Measurements from ENCODE around the gene ITGB8.

The ITGB8 gene

DNA sequence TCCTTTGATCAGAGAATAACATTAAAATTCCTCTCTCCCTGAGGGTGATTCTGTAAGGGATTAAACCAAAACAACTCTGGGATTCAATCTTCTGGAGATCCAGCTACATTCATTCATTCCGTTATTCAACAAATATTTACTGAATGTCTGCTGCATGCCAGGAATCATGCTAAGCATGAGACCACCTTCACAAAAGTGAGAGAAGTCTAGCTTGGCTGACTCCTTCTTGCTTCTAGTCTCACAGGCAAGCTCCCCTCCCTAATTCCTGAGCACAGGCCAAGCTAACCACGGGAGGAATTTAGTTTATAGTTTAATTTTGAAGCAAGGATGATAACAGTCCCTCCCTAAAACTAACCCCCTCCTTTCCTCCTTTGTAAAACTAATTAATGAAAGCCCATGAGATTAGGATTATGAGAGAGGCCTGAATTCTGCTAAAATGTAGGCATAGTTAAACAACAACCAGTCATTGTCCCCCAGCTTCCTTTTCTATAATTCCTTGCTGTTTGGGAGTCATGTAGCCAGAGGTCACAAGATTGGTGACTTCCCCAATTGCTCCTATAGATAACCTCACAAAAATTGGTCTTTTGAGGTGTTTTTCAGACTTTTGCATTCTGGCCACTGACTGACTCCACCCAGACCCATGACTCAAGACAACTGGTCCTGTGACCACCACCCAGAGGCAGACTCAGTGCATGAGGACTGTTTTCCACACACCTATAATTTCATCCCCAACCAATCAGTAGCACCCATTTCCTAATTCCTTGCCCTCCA, 113.5 kb downstream of the ITGB8 start:
- TF ChIP-seq ZNF274 (IDR thresholded peaks at IDR 0.05; ENCODE audit: low read depth, low read length) = no peak
- TF ChIP-seq YY1 (IDR thresholded peaks at IDR 0.05; ENCODE audit: insufficient read depth, insufficient read length) = no peak
- no peak for TF ChIP-seq SUZ12 (IDR thresholded peaks at IDR 0.05; ENCODE audit: extremely low read depth, insufficient read depth, insufficient read length)
- Histone ChIP-seq H3K4me3 (ENCODE audit: insufficient read length, low read depth) (no peak overlapping the region), H3K36me3 (ENCODE audit: insufficient read depth, insufficient read length, low read length) (no peaks in the 10 kb centered on the region), H3K9ac (ENCODE audit: insufficient read length, low read depth) (no peak overlapping the region), H3K9me3 (ENCODE audit: insufficient read depth, low read length) (peaks cover 20% of the 10 kb centered on the region; the same call in 1 of the 2 replicates), H3K4me1 (ENCODE audit: insufficient read depth, insufficient read length) (no peaks in the 10 kb centered on the region), H3K27me3 (ENCODE audit: insufficient read depth, insufficient read length) (no peaks in the 10 kb centered on the region)
- no peak for DNase-seq (ENCODE audit: low read depth, low spot score)

DNA sequence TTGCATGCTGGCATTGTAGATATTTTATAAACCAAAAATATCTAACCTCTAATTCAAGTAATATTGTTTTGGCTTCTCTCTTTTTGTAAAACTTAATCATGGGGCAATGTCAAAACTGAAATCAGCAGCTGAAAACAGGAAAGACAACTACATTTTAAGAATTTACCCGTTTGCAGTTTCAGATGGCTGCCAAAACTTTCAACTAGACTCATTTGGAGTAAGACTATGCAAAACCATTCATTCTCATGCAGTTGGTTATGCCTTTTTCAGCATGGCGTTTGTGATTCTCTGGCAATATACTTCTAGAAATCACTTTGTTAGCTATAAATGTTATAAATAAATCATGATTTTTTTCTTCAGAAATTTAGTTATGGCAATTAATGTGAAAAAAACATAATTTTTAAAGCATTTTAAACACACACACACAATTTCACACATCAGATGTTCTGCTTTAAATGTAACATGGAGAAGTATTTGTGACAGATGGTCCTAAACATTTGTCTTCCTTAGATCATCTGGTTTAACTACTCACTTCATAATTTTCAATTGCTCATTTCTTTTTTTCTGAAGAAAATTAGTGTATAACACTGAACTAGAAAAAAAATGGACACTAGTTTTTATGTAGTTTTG, 116.4 kb downstream of the ITGB8 start:
- TF ChIP-seq YY1 (IDR thresholded peaks at IDR 0.05; ENCODE audit: insufficient read depth, insufficient read length) = no peak
- no peak for TF ChIP-seq SUZ12 (IDR thresholded peaks at IDR 0.05; ENCODE audit: extremely low read depth, insufficient read depth, insufficient read length)
- no peak for TF ChIP-seq ZNF274 (IDR thresholded peaks at IDR 0.05; ENCODE audit: low read depth, low read length)
- no peak overlapping the region for H3K4me3 ChIP-seq (ENCODE audit: insufficient read length, low read depth)

DNA sequence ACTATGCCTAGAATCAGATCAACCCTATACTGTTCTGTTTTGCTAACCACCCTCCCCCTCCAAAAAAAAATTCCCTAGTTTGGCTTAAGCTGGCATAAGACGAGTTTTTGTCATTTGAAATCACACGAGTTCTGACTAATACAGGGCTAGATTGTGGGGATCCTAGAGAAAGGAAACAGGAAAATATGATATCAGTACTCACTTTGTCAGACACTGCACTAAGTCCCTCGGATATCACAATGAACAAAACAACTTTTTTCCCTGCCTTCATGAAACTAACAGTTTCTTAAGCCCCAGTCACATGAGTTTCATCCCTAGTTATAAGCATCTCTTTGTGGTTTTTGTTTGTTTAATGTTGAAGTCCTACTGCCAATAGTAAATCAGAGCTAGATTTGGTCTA, 118.5 kb downstream of the ITGB8 start:
- peaks cover 12% of the 10 kb centered on the region; the same call in 1 of the 2 replicates for H3K9me3 ChIP-seq (ENCODE audit: insufficient read depth, low read length)
- H3K27me3 ChIP-seq (ENCODE audit: insufficient read depth, insufficient read length) = no peaks in the 10 kb centered on the region
- TF ChIP-seq SUZ12 (IDR thresholded peaks at IDR 0.05; ENCODE audit: extremely low read depth, insufficient read depth, insufficient read length) (no peak), ZNF274 (IDR thresholded peaks at IDR 0.05; ENCODE audit: low read depth, low read length) (no peak), YY1 (IDR thresholded peaks at IDR 0.05; ENCODE audit: insufficient read depth, insufficient read length) (no peak)
- no peak overlapping the region for H3K4me3 ChIP-seq (ENCODE audit: insufficient read length, low read depth)
- no peaks in the 10 kb centered on the region for H3K36me3 ChIP-seq (ENCODE audit: insufficient read depth, insufficient read length, low read length)
- no peak overlapping the region for H3K9ac ChIP-seq (ENCODE audit: insufficient read length, low read depth)
- no peaks in the 10 kb centered on the region for H3K4me1 ChIP-seq (ENCODE audit: insufficient read depth, insufficient read length)
- DNase-seq (ENCODE audit: low read depth, low spot score) = no peak

More for the DNA sequence above, 116.4 kb downstream of the ITGB8 start:
- peaks cover 12% of the 10 kb centered on the region; the same call in 1 of the 2 replicates for H3K9me3 ChIP-seq (ENCODE audit: insufficient read depth, low read length)
- no peak for DNase-seq (ENCODE audit: low read depth, low spot score)
- H3K27me3 ChIP-seq (ENCODE audit: insufficient read depth, insufficient read length) = no peaks in the 10 kb centered on the region
- no peaks in the 10 kb centered on the region for H3K4me1 ChIP-seq (ENCODE audit: insufficient read depth, insufficient read length)
- no peaks in the 10 kb centered on the region for H3K36me3 ChIP-seq (ENCODE audit: insufficient read depth, insufficient read length, low read length)
- H3K9ac ChIP-seq (ENCODE audit: insufficient read length, low read depth) = no peak overlapping the region

DNA sequence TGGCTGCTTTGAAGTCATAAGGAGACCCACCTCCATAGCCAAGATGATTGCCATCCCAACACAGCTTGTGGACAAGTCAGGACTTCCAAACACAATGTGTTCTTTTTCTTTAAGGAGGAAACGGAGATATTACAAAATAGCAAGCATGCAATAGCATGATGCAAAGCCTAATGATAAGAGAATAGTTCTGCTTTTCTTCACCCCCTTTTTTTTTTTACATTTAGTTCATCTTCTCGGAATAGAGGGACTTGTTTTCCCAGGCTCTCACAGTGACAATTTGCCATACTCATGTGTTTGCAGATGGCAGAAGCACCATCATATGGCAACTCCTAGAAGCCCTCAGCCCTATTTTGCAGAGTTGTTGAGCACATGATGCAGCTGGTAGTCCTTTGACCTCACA, 119.8 kb downstream of the ITGB8 start:
- H3K9me3 ChIP-seq (ENCODE audit: insufficient read depth, low read length) = no peaks in the 10 kb centered on the region
- no peak for TF ChIP-seq YY1 (IDR thresholded peaks at IDR 0.05; ENCODE audit: insufficient read depth, insufficient read length)
- TF ChIP-seq ZNF274 (IDR thresholded peaks at IDR 0.05; ENCODE audit: low read depth, low read length) = no peak
- no peak for TF ChIP-seq SUZ12 (IDR thresholded peaks at IDR 0.05; ENCODE audit: extremely low read depth, insufficient read depth, insufficient read length)
- H3K4me3 ChIP-seq (ENCODE audit: insufficient read length, low read depth) = no peak overlapping the region
- no peaks in the 10 kb centered on the region for H3K4me1 ChIP-seq (ENCODE audit: insufficient read depth, insufficient read length)
- DNase-seq (ENCODE audit: low read depth, low spot score) = no peak
- H3K27me3 ChIP-seq (ENCODE audit: insufficient read depth, insufficient read length) = no peaks in the 10 kb centered on the region
- H3K9ac ChIP-seq (ENCODE audit: insufficient read length, low read depth) = no peak overlapping the region
- no peaks in the 10 kb centered on the region for H3K36me3 ChIP-seq (ENCODE audit: insufficient read depth, insufficient read length, low read length)

DNA sequence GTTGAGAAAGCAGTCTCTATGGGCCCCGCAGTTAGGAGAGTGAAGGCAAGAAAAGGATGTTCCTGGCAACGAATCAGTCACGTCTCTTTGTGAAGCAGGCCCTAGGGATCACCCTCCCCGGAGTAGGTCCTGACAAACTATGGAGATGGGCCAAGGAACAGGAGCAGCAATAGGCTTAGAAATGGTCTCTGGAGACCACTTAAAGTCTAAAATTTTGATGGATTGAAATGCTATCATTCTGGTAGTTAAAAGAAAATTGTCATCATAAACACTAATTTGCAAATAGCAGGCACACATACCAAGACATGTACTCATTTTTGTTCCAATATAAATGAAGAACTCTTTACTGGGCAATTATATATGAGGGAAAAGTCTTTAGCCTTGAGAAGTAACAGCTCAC, 123.5 kb downstream of the ITGB8 start:
- Histone ChIP-seq H3K4me1 (ENCODE audit: insufficient read depth, insufficient read length) (no peaks in the 10 kb centered on the region), H3K36me3 (ENCODE audit: insufficient read depth, insufficient read length, low read length) (no peaks in the 10 kb centered on the region), H3K4me3 (ENCODE audit: insufficient read length, low read depth) (no peak overlapping the region), H3K9ac (ENCODE audit: insufficient read length, low read depth) (no peak overlapping the region), H3K27me3 (ENCODE audit: insufficient read depth, insufficient read length) (no peaks in the 10 kb centered on the region), H3K9me3 (ENCODE audit: insufficient read depth, low read length) (no peaks in the 10 kb centered on the region)
- no peak for DNase-seq (ENCODE audit: low read depth, low spot score)
- TF ChIP-seq ZNF274 (IDR thresholded peaks at IDR 0.05; ENCODE audit: low read depth, low read length) (no peak), YY1 (IDR thresholded peaks at IDR 0.05; ENCODE audit: insufficient read depth, insufficient read length) (no peak), SUZ12 (IDR thresholded peaks at IDR 0.05; ENCODE audit: extremely low read depth, insufficient read depth, insufficient read length) (no peak)

DNA sequence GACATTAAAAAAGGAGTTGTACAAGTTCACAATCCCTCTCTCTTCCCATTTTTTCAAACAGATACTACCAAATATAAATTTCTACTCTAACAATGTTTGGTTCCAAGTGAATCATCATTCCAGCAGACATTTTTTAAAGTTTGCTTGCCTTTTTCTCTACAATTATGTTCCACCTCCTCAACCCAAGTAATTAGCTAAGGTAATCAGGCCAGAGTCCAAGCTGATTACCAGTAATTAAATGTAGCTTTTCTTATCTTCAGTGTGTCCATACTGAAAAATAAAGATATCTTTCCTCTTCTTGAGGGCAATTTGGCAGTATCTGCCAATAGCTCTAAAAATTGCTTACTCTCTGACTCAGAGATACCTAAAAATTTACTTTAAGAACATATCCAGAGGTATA, 126.0 kb downstream of the ITGB8 start:
- no peaks in the 10 kb centered on the region for H3K36me3 ChIP-seq (ENCODE audit: insufficient read depth, insufficient read length, low read length)
- TF ChIP-seq SUZ12 (IDR thresholded peaks at IDR 0.05; ENCODE audit: extremely low read depth, insufficient read depth, insufficient read length) (no peak), ZNF274 (IDR thresholded peaks at IDR 0.05; ENCODE audit: low read depth, low read length) (no peak), YY1 (IDR thresholded peaks at IDR 0.05; ENCODE audit: insufficient read depth, insufficient read length) (no peak)

DNA sequence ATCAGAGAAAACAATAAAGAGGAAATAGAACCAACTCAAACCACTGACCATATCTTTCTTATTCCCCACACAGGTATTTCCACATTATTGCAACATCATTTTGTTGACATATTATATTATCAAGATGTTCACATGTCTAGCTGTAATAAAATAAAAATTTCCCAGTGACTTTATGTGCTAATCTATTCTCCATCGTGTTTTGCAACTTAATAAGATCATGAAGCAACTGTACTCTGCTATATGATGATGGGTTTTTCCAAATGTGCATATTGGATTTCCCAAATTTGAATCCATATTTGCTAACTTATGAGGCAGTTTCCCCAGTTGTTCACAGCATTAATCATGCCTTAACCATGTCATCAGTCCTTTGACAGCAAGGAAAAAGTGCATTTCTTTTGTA, 127.8 kb downstream of the ITGB8 start:
- Histone ChIP-seq H3K27me3 (ENCODE audit: insufficient read depth, insufficient read length) (no peaks in the 10 kb centered on the region), H3K4me3 (ENCODE audit: insufficient read length, low read depth) (no peak overlapping the region), H3K36me3 (ENCODE audit: insufficient read depth, insufficient read length, low read length) (no peaks in the 10 kb centered on the region), H3K9ac (ENCODE audit: insufficient read length, low read depth) (no peak overlapping the region), H3K4me1 (ENCODE audit: insufficient read depth, insufficient read length) (no peaks in the 10 kb centered on the region), H3K9me3 (ENCODE audit: insufficient read depth, low read length) (no peaks in the 10 kb centered on the region)
- TF ChIP-seq YY1 (IDR thresholded peaks at IDR 0.05; ENCODE audit: insufficient read depth, insufficient read length) = no peak
- no peak for TF ChIP-seq ZNF274 (IDR thresholded peaks at IDR 0.05; ENCODE audit: low read depth, low read length)
- TF ChIP-seq SUZ12 (IDR thresholded peaks at IDR 0.05; ENCODE audit: extremely low read depth, insufficient read depth, insufficient read length) = no peak
- no peak for DNase-seq (ENCODE audit: low read depth, low spot score)

More for the DNA sequence above, 126.0 kb downstream of the ITGB8 start:
- no peaks in the 10 kb centered on the region for H3K4me1 ChIP-seq (ENCODE audit: insufficient read depth, insufficient read length)
- DNase-seq (ENCODE audit: low read depth, low spot score) = no peak
- no peaks in the 10 kb centered on the region for H3K9me3 ChIP-seq (ENCODE audit: insufficient read depth, low read length)
- no peaks in the 10 kb centered on the region for H3K27me3 ChIP-seq (ENCODE audit: insufficient read depth, insufficient read length)
- H3K9ac ChIP-seq (ENCODE audit: insufficient read length, low read depth) = no peak overlapping the region
- H3K4me3 ChIP-seq (ENCODE audit: insufficient read length, low read depth) = no peak overlapping the region
